DLD1 (cell line): ENCODE results near the gene MICALL2.

ENCODE experiments used
- in situ Hi-C: cut with HindIII; loops from 2 replicates; pipeline ENCODE4 v1.10.0; 2017; ENCODE audit warnings: low sequenced_read_pairs

The MICALL2 gene

DNA sequence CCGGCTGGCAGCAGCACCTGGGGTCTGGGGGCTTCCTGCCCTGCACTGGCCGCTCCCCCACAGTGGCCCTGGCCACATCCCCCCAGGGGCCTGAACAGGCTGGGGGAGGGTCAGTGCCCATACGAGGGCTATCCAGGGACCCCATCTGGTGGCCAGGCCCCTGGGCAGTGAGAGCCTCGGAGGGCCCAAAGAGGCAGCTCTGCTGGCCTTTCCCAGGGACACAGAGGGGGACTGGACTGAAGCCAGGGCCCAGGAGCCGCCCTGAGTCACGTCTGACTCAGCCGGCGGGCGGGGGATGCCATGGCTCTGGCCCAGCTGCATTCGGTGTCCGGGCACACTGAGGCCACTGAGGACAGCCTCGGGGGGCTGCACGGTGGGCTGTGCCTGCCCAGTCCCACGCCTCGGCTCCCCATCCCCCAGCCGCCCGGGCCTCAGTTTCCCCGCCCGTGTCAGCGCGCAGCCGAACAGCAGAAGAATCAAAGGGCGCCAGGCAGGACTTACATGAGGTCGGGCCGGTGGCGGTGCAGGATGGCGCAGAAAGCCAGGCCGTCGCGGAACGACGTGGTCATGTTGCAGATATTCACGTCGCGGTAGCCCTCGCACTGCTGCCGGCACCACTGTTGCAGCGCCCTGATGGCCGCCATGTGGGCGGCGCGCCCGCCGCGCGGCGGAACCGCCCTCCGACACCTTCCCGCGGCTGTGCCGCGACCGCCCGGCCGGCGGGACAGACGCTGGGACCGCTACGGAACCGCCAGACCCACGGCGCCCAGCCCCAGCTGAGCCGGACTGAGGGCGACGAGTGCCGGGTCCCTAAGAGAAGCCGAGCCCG is at the start of gene MICALL2:
MICALL2 (minus strand) TSS at position 788 of the 829 bp plus-strand sequence; CDS start at position 644, 144 bp downstream.
- in situ Hi-C loops = no loop called here

DNA sequence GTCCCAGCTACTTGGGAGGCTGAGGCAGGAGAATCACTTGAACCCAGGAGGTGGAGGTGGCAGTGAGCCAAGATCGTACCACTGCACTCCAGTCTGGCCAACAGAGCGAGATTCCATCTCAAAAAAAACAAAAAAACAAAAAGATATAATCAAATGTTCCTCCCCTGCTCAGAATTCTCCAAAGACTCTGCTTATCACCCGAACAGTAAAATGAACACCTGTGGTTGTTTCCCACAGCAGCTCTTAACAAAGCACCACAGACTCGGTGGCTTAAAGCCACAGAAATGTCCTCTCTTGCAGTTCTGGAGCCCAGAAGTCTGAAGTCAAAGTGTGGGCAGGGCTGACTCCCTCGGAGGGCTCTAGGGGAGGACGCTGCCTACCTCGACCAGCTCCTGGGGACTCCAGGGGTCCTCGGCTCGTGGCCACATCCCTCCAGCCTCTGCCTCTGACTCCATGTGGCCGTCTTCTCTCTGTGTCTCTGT is 49.0 kb upstream of the MICALL2 start:
- in situ Hi-C loops = no loop called here

DNA sequence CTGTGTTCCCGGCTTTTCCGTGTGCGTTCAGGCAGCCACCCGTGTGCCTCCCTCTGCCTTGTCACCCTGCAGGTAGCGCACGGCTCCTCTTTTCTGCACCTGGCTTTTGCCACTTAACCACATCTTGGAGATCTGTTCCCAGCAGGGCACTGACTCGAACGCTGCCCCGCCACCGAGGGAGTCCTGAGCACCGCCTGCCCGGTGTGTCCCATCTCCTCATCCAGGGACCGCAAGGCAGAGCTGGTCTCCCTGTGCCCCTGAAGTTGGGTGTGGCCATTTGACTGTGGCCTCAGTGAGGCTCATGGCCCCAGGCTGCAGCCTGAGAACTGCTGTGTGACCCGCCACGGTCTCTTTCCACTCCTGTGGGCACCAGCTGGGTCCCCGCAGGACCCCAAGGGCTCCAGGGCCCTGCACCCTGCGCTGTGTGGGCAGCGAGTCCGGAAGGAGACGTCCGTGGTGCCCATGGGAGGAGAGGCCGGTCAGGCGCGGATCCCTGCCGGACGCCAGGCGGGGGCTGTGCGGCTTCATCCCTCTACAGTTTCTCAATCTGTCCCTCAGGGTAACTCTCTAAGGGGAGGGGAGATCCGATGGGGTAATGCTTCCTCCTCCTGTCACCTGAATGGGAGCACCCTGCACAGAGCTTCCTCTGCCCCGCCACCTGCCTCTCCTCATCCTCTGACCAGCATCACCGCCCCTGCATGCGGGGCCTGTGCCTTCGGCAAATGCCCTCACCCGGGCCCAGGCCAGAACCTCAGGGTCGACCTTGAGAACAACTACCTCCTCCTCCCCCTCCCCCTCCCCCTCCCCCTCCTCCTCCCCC is 46.7 kb upstream of the MICALL2 start:
- in situ Hi-C loops = no loop called here

DNA sequence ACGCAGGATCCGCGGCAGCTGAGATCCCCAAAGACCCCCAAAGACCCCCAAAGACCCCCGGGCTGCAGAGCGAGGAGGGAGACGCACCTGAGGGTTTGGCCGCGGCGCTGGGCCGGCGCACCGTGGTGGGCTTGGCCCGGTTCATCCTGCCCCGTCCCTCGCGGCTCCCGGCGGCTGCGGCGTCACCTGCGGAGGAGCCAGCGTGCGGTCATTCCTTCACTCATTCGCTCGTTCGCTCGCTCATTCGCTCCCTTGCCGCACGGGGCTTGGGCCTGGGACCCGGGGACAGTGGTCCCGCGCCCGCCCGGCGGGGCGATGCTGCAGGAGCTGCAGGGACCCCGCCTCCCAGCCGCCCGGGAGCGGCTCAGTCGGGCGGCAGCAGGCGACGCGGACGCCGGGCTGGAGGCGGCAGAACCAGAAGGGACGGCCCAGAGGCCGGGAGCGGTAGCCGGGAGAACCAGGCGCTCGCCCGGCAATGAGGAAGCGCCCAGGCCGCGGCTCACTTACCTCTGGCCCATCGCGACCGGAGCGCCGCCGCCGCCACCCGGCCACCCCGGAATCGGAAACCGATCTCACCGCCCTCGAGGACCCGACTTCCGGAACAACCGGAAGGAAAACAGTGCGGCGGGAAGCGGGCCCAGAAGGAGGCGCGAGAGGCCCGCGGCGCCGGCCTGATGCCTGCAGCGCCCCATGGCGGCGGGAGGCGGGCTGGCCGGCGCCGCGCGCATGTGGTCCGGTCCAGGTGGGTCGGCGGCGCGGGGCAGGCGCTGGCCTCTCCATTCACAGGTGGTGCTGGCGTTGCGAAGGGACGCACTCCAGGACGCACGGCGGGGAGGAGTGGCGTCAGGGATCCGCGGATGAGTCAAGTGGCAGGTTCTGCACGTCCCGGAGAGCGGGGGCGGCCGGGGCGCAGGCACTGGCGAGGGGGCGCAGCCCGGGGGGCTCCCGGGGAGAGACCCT is 44.8 kb upstream of the MICALL2 start, which contains the start of gene INTS1:
INTS1 (minus strand) TSS at position 574 of the 960 bp plus-strand sequence; CDS start at position 145, 429 bp downstream.
- in situ Hi-C loops = no loop called here

DNA sequence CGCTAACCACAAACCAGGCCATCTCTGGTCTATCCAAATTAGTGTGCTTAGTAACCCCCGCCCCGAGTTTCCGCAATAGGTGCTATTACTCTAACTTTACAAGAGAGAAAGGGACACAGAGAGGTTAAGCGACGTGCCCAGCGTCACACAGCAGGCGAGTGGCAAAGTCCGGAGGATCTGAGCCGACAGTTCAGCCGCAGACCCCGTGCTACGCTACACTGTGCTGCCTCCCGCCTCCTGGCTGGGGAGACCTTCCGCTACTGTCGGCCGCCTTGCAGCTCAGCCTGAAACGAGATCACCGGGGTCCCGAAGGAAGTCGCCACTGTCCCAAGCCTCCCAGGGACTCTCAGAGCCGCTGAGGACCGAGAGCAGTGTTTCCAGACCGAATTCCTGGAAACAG is 44.1 kb upstream of the MICALL2 start:
- in situ Hi-C loops = no loop called here

DNA sequence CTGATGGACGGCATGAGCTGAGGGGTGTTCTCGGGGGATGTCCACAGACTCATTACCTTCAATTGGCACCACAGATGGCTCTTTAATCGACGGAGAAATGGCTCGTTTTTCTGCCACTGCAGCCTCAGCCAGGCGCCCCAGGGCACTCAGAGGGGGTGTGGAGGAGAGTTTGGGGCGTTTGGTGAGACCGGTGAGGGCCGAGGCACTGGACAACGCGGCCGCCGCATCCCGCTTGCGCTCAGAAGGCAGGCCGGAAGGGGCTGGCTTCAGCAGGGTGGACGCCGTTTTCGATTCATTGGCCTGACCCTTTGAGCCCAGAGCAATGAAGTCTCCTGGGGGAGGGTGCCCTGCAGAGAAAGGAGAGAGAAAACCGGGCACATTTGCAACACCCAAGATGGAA is 43.6 kb upstream of the MICALL2 start:
- in situ Hi-C loops = no loop called here

DNA sequence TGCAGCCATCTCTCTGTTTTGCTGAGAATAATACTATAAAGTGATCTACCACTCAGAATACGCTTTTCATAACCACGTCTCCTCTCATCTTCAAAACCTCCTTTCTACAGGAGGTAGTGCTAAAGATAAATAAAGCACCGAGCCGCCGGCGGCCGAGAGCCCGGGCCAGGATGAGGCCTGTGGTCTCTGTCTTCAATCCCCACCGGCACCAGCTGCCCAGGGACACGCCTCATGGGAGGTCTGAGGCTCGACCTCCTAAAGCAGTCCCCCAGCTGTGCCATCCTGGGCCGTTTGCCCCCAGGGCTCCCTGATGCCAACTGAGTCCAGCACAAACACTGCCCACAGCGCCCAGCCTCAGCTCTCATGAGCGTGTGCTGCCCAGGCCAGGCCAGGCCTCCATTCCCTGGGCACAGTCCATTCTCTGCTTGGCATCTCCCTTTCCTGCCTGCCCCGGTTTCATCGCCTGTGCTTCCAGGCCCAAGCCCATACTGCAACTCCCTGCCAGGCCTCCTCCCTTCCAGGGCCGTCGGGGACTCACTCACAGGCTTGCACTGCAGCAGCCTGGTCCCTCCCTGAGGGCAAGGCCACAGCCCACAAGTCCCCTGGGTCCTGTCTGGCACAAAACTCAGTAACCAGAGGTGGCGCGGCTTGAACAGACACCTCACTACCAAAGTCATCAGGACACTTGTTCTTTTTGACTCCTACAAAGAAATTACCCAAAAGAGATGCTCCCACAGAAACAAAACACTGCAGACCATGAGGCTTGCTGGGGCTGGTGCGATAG is 42.4 kb upstream of the MICALL2 start:
- in situ Hi-C loops = no loop called here

DNA sequence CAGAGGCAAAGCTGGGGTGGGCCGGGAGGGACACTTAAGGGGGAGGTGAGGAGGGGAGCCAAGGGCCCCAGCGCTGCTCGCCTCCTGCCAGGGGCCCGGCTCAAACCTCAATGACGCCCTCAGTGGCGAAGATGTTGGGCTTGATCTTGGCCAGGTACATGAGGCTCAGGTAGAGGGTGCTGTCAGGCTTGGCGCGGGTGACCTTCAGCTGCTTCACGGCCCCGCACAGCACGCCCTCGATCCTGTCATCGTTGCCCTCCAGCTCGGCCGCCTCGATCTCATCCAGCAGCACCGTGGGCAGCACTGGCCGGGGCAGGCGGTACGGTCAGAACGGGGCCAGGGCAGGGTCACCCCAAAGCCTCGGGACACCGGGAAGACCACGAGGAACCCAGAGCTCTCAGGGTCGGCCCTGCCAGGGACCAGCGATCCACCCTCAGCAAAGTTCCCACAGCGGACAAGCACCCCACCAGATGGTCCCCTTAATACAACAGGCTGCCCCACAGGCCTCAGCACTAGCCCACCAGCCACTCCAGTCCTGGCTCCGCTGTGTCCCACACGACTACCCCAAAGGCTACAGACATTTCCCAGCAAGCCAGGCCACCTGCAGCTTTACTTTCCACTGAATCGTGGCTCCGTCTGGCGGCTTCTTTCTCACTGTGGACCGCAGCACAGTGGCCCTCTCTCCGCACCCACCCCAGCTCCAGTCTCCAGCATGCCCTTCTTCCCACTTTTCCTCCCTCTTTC is 41.0 kb upstream of the MICALL2 start:
- in situ Hi-C loops = no loop called here

DNA sequence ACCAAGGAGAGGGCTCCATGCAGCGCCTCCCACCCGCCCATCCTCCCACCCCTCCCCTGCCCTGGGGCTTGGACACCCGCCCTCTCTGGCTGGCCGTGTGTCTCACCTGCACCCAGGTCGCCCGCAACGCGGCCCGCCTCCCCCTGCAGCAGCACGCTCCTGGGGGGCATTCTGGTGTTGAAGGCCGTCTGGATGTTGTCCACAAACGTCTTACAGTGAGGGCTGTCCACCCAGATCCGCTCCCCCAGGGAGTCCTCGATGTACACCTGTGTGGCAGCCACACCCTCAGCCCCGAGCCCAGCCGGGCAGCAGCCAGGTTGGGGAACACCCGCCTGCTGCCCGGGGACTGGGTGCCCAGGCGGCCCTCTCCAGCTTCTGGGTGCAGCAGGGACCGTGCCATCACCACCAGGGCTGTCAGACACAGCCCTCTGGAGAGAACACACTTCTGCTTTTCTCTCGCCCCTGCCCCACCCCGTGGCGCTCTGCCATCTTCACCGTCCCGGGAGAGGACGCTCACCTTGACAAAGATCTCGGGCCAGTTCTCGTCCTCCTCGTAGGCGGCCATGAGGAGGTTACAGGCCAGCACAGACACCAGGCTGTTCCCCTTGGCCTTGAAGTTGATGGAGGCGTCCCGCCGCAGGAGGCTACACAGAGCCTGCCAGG is 40.2 kb upstream of the MICALL2 start:
- in situ Hi-C loops = no loop called here

DNA sequence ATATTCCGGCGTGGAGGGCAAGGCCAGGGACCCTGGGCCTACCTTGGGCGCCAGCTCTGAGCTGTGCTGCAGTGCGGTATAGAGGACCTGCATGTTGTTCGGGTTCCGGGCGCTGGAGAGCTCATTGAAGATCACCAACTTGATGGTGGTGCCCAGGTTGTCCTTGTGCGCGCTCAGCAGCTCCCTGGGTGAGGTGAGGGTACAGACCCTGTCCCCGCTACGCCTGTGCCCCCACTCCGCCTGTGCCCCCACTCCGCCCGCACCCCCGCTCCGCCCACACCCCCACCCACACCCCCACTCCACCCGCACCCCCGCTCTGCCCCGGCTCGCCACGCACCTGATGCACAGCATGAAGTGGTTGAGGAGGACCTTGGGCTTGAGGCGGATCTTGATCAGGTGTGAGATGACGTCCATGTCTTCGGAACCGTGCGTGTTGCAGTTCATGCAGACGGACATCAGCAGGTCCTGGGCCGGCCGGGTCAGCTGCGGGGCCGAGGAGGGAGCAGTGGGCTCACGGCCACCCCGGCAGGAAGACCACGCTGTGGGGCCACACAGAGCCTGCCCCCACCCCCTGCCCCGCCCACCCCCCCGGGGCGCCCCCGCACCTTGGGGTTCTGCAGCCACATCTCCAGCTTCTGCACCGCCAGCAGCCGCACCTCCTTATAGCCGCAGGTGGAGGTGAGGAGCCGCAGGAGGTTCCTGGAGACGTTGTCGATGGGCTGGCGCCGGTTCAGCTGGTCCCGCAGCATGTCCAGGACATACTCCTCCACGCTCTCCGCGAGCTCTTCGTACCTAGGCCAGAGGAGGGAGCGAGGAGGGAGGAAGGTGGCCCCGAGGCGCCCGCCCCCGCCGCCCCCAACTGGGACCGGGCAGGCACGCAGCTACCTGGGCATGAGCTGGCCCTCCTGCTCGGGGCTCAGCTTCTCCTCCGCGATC is 39.4 kb upstream of the MICALL2 start:
- in situ Hi-C loops = no loop called here

DNA sequence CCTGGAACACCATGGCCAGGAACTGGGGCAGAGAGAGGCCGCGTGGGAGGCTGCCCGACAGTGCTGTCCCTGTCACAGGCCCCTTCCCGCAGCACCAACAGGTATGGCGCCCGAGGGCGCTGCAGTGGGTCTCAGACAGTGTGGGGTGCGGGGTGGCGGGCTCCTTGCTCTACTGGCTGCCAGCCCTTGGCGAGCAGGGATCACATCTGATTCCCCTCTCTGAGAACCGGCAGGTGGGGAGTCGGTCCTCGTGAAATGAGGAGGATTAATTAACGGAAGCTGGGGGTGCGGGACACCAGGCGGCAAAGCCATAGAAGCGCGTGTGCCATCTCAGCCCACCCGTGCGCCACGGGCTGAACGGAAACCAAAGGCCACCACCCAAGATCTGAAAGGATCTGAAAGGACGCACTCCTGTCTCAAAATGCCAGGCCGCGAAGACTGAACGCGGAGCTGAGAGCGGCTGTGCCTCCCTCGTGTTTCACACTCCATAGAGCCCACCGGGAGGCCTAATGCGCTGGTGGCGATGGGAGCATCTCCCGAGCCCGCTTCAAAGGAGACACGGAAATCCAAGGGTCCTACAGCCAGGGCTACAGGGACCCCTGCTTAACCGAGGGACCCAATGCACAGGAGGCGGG is 38.1 kb upstream of the MICALL2 start:
- in situ Hi-C loops = no loop called here

DNA sequence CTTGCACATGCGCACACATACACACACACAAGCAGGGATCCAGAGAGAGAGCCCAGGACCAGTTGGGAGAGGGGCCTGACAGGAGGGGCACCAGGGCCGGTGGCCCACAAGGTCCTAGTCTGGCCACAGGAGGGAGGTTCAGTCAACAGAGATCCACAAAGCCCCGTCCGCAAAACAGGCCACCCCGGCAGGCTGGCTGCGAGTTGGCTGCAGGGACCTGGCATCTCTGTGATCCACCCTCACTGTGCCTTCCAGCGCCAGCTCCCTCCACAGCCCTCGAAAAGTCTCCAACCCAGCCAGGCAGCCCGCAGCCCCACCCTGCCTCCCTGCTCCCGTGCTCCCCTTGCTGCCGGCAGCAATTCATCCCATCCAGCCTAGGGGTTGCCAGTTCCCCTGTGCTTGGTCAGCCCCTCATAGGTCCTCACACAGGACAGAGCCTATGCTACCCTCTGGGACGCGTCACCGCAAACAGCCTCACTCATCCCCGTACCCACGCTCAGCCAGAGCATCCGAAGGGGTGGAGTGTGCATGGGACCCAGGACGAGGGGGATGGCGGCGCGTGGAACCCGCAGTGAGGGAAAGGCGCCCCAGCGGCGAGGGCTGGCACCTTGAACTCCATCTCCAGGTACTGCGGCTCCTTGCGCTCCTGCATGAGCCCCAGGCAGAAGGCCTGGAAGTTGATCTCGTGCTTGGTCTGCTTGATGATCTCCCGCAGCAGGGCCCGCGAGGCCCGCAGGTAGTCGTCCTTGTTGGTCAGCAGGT is 37.4 kb upstream of the MICALL2 start:
- in situ Hi-C loops = no loop called here

DNA sequence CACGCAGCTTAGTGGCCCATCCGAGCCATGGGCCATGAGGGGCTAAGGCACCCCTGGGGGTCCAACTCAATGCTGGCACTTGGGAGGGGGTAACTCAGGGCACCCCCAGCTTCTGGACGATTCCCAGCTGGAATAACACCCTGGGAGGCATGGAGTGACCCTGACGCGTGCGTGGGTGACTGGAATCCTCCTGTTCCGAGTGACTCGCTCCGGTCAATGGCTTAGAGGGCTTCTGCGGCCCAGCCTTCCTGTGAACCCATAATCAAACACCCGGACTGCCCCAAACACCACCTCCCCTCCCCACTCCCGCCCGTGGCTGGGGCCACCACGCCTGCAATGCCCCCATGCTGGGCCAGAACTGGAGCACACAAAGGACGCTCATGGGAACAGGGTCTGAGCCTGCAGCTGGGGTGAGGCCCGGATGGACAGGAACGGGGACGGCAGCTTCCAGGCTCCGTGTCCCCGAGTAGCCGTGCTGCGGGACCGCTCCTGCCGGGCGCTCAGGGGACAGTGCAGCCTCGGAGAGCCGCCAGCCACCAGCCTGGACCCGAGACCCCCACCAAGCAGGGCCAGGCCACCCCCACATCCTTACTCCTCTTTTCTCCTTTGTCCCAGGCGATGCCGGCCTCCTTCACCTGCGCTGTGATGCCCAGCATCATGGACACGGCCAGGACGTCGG is 36.4 kb upstream of the MICALL2 start:
- in situ Hi-C loops = no loop called here

DNA sequence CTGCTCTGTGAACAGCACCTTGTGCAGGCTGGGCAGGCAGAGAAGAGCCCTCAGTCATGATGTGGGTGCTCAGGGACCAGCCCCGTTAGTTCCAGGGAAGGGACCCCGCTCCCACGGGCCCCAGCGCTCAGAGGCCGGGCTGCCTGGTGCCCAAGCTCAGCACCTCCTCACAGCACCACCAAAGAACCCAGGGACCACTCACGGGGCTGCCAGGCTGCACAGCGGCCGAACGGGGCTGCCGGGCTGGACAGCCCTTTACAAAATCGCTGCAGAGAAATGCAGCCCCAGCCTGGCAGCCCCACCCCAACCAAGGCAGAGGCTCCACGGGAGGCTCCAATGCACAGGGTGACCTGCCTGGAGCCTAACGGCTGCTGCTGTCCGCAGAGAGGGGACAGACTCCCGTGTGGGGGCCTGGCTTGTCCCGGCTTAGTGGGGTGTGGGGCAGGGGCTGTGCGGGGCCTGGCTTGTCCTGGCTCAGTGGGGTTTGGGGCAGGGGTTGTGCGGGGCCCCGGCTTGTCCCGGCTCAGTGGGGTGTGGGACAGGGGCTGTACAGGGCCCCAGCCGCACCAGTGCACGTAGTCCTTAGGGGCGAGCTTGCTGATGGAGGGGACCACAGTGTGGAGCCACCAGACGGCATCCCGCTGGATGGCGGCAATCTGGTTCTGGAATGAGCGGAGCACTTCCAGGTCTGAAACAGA is 35.7 kb upstream of the MICALL2 start:
- in situ Hi-C loops = no loop called here

DNA sequence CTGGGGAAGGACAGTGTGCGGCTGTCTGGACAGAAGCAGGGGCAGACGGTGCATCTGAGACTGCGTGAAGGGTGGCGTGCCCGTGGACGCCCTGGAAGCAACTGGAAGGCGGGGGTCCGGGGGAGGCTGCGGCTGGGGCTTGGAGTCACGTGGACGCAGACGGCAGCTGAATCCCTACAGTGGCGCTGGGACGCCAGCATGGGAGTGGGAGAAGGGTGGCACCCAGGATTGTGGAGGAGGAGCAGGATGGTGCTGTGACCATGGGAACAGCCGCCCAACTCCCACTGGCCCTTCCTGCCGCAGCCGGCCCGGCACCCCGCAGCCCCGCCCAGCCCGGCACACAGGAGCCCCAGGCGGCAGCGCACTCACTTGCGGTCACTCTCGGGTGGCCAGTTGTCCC is 35.2 kb upstream of the MICALL2 start:
- in situ Hi-C loops = no loop called here
